WERI-Rb-1 (cell line): ENCODE data around the gene CPLANE2.

Experiments
- DNase-seq: peaks from one replicate; pipeline ENCODE4 v3.0.0-alpha.2; 2020
- H3K27ac ChIP-seq: fragments of 250-450 bp; sonication (Bioruptor Pico); 2 replicates; pipeline ENCODE4 v1.5.1; 2020; ENCODE audit warnings: mild to moderate bottlenecking, moderate library complexity
- H3K27me3 ChIP-seq: fragments of 250-450 bp; sonication (Bioruptor Pico); 2 replicates; pipeline ENCODE4 v1.5.1; 2021; ENCODE audit warnings: mild to moderate bottlenecking, low read depth, moderate library complexity; ENCODE audit not compliant: insufficient read depth, severe bottlenecking
- H3K36me3 ChIP-seq: fragments of 250-450 bp; sonication (Bioruptor Pico); 2 replicates; pipeline ENCODE4 v1.5.1; 2020; ENCODE audit warnings: mild to moderate bottlenecking, moderate library complexity
- H3K4me3 ChIP-seq: 2 replicates; pipeline ENCODE4 v1.5.1; 2011; ENCODE audit warnings: low read depth, mild to moderate bottlenecking, control low read depth, low read length
- H3K9me3 ChIP-seq: fragments of 250-450 bp; sonication (Bioruptor Pico); 2 replicates; pipeline ENCODE4 v1.5.1; 2021; ENCODE audit warnings: mild to moderate bottlenecking, moderate library complexity; ENCODE audit not compliant: severe bottlenecking
- CTCF ChIP-seq: IDR thresholded peaks from 2 replicates; pipeline ENCODE4 v1.5.1; 2011; ENCODE audit warnings: low read depth, mild to moderate bottlenecking, control low read depth, inconsistent platforms, low read length

CPLANE2 gene

GRCh38 chr1:16203550-16203949, 33.4 kb downstream of the CPLANE2 start:
- Histone ChIP-seq H3K36me3 (no peaks in the 10 kb centered on the region), H3K27me3 (no peaks in the 10 kb centered on the region), H3K4me3 (no peak overlapping the region), H3K27ac (no peak overlapping the region), H3K9me3 (no peaks in the 10 kb centered on the region)
- DNase-seq = no peak
- no peak for TF ChIP-seq CTCF

- Histone ChIP-seq H3K36me3 (no peaks in the 10 kb centered on the region), H3K27ac (no peak overlapping the region), H3K4me3 (no peak overlapping the region), H3K9me3 (no peaks in the 10 kb centered on the region), H3K27me3 (no peaks in the 10 kb centered on the region)
- DNase-seq = no peak
- TF ChIP-seq CTCF = no peak
Measured at GRCh38 chr1:16202281-16203210, 34.4 kb downstream of the CPLANE2 start.

- no peak for TF ChIP-seq CTCF
- no peak overlapping the region for H3K27ac ChIP-seq
- H3K9me3 ChIP-seq = no peaks in the 10 kb centered on the region
- DNase-seq = no peak
- no peaks in the 10 kb centered on the region for H3K36me3 ChIP-seq
- H3K27me3 ChIP-seq = no peaks in the 10 kb centered on the region
- H3K4me3 ChIP-seq = no peak overlapping the region
Measured at GRCh38 chr1:16199700-16200099, 37.3 kb downstream of the CPLANE2 start.

GRCh38 chr1:16199157-16199501, 37.9 kb downstream of the CPLANE2 start:
- Histone ChIP-seq H3K27ac (no peak overlapping the region), H3K4me3 (no peak overlapping the region), H3K9me3 (no peaks in the 10 kb centered on the region), H3K36me3 (no peaks in the 10 kb centered on the region), H3K27me3 (no peaks in the 10 kb centered on the region)
- DNase-seq = no peak
- TF ChIP-seq CTCF = no peak

GRCh38 chr1:16198444-16199156, 38.4 kb downstream of the CPLANE2 start:
- Histone ChIP-seq H3K36me3 (no peaks in the 10 kb centered on the region), H3K27me3 (no peaks in the 10 kb centered on the region), H3K27ac (no peak overlapping the region), H3K9me3 (no peaks in the 10 kb centered on the region), H3K4me3 (no peak overlapping the region)
- TF ChIP-seq CTCF = no peak
- DNase-seq = no peak
